ENCODE results near the gene CCDC71.

Gene CCDC71

GRCh38 chr3:49131576-49131975 lies 34.6 kb downstream of the CCDC71 start:
- no peak for DNase-seq (ENCODE audit: low read depth)

DNA sequence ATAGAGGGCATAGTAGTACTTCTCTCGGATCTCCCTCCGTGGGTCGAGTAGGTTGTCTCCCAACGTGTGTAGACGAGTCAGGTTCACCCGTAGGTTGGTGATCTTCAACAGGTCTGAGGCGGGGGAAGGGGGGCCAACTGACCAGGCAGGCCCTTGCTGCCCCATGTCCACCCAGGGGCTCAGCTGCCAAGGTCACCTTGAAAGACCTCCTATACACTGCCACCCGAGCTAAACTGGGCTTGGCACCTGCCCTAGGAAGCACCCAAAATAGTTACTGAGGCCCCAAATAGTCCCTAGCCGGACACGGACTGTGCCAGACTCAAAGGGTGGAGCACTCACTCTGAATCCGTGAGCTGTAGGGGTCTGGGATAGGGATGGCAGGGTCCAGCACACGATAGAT lies 35.1 kb downstream of the CCDC71 start:
- DNase-seq (ENCODE audit: low read depth) = no peak

DNA sequence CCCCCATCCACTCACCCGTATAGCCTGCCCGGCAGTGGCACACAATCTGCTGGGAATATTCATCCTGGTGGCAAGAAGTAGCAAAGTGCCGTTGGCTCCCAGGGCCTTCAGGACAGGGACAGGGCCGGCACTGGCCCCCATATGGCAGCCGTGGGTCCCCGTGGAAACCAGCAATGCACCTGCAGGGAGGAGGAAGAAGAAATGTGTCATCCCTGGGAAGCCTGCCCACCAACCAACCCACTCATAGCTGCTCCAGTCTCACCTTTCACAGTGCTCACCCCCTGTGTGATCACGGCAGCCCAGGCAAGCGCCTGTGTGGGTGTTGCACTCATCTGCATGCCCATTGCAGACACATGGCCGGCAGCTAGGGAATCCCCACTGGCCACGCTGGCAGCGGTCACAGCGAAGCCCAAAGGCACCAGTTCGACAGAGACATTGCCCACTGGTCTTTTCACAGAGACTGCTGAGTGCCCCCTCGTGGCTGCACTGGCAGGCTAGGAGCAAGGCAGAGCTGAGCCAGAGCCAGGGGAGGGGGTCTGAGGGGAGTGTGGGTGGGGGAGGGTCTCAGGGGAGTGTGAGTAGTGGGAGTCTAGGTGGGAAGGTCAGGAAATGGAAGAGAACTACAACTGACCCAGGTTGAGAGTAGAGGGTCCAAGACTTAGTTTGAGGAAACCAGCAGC lies 41.0 kb downstream of the CCDC71 start:
- DNase-seq (ENCODE audit: low read depth) = no peak

GRCh38 chr3:49124203-49124602 lies 41.9 kb downstream of the CCDC71 start:
- DNase-seq (ENCODE audit: low read depth) = no peak

GRCh38 chr3:49123687-49124086 lies 42.4 kb downstream of the CCDC71 start:
- no peak for DNase-seq (ENCODE audit: low read depth)

DNA sequence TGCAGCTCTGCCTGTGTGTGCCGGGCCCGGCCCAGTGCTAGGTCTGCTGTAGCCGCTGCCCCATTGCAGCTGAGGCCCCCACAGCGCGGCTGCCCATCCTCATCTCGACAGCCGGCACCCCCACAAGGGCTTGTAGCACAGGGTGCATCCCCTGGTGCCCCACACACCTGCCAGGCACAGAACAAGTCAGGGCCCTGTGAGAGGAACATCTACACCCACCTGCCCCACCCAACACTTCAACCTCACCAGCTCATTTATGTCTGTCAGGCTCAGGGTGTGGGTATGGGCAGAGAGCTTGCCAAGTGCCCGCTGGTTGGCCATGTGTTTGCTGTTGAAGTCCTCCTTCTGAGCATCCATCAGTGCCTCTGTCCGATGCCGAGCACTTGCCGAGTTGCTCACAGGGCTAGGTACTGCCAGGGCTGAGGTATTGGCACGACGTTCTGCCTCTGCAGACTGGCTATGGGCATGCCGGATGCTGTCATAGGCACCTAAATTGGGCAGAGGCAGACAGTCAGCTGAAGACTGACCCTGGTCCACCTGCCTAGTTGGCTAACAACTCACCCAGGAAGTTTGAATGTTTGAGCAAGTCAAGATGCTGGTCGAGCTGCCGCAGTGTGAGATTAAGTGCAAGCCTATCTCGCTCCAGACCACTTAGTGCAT lies 43.1 kb downstream of the CCDC71 start:
- no peak for DNase-seq (ENCODE audit: low read depth)

- DNase-seq (ENCODE audit: low read depth) = no peak
These were observed 43.7 kb downstream of the CCDC71 start for GRCh38 chr3:49122451-49122850.

DNA sequence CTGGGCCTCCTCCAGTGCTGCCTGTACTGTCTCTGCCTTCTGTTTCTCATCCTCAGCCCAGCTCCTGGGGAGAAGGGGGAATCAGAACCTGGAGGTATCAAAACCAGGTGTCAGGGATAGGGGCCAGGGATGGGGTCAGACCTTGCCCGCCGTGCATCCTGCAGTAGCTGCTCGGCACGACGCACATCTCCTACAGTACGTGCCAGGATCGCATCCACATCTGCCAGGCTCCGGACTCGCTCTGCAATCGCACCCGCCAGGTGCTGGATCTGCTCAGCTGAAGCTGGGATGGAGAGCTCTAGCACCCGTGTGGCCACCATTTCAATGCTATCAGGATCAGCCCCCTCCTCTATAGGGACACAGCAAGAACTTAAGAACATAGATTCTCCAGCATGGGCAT lies 44.1 kb downstream of the CCDC71 start:
- DNase-seq (ENCODE audit: low read depth) = no peak

- DNase-seq (ENCODE audit: low read depth) = no peak
These were observed 44.9 kb downstream of the CCDC71 start for GRCh38 chr3:49121132-49121736.

GRCh38 chr3:49120438-49121131 lies 45.5 kb downstream of the CCDC71 start, which contains the start of gene USP19:
USP19 (minus strand) TSS chr3:49120823; CDS start chr3:49119145, 1,678 bp downstream.
- peak; percentile 93 for DNase-seq (ENCODE audit: low read depth)

DNA sequence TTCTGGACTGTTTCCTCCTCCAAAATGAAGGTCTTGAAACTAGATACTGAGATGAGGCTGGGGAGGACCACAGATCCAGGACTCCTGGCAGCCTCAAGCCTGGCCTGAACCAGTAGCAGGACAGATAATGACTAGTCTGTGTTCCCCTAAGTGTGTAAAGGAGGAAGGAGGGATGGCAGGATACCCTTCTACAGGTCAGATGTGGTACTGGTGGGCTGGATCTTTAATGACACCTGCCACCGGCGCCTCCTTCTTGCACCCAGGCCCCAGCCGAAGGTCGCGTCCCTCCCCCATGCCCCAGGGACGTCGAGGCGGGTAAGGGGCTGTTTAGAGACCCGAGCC lies 46.1 kb downstream of the CCDC71 start:
- no peak for DNase-seq (ENCODE audit: low read depth)

DNA sequence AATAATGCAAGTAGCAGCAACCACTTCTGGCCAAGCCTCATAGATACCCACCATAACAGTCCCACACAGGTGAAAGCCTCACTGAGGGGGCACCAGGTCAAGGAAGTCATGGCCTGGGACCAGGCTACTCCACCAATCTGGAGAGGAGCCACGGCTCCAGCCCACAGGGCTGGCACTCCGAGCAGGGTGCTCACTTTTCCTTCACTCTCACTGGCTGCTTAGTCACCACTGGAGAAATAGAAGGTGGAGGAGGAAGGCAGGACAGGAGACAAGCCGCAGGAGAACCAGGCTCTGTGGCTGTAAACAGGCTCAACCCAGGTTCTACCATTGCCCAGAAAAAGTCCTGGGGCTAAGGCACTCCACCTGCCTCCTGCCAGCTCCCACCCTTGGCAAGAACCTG lies 46.7 kb downstream of the CCDC71 start:
- DNase-seq (ENCODE audit: low read depth) = no peak

GRCh38 chr3:49119036-49119435 lies 47.1 kb downstream of the CCDC71 start:
- DNase-seq (ENCODE audit: low read depth) = no peak

Measured in activated T-helper 1 cell treated with Interleukin-2 at 50 U/mL for 16 hours (primary cell).